Measurements from ENCODE around the gene WDFY4.

Gene WDFY4

DNA sequence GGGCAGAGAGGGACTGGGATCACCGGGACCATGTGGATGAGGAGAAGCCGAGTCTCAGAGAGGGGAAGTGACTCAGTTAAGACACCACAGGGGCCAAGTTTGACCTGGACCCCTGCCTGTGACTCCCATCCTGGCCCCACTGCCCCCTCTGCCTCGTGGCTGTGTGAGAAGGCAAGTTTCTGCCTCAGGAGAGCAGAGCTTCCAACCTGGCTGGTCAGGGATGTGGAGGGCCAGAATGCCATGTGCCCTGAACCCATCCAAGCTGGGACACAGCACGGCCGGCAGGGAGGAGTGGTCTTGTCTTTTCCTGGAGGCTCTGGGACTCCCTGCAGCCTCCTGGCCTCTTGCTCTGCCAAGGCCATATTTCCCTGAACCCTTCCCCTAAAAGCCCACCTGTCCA is 19.5 kb downstream of the WDFY4 start:
- DNase-seq (ENCODE audit: insufficient read length, low spot score) (no peak), FAIRE-seq (no peak)

DNA sequence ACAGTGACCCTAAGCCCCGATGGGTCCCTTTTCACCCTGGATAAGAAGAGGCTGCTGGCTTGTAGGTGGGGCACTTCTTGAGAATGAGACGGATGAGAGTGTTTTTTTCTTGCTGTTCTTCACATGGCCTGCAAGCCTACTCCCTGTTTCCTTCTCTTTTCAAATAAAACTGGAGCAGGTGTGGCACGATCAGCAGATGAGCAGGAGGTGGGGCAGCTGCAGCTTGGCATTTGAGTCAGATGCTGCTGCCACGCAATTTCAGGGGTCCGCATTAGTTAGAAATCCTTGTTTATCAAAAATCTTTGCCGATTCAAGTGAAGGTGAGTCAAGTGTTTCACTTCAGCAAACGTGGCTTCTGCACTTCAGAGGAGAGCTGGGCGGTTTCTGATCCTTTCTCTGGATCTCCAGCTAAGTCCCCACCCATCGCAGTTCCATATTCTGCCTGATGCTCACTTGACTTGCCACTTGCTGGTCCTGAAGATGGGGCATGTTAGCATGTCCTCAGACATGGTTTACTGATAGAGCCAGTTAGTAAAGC is 20.8 kb downstream of the WDFY4 start:
- FAIRE-seq (no peak), DNase-seq (ENCODE audit: insufficient read length, low spot score) (no peak)

DNA sequence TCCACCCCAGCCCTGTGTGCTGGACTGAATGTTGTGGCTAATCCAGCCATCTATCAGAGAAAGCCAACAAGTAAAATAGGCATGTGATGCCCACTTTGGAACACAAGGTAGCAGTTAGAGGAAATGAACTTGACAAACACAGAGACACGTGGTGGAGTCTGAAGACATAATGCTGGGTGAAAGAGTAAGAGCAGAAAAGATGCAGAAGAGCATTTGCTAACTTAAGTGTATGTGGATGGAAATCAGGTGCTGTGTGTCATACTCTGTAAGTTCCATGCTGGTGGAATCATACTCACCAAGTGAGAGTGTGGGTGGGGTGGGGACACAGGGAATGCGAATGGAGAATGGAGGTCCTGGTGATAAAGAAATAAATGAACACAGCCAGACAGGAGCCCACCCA is 22.8 kb downstream of the WDFY4 start:
- FAIRE-seq (no peak), DNase-seq (ENCODE audit: insufficient read length, low spot score) (no peak)

DNA sequence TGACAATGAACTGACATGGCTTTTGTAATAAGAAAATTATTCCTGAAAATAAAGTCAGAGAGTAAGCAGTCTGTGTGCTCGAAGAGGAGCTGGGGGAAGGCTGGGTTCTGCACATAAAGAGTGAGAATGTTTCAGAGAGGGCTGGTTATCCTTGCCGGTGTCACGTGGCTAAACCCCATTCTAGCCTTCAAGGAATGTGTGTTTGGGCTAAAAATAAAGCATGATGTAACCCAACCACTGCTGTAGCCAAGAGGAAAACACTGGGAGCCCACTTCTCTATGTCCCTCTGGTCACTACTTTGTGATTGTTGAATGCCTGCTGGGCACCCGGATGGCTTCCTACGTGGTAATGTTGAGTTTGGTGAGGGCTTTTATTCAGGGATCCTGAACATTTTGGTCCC is 23.5 kb downstream of the WDFY4 start:
- FAIRE-seq = no peak
- no peak for DNase-seq (ENCODE audit: insufficient read length, low spot score)

DNA sequence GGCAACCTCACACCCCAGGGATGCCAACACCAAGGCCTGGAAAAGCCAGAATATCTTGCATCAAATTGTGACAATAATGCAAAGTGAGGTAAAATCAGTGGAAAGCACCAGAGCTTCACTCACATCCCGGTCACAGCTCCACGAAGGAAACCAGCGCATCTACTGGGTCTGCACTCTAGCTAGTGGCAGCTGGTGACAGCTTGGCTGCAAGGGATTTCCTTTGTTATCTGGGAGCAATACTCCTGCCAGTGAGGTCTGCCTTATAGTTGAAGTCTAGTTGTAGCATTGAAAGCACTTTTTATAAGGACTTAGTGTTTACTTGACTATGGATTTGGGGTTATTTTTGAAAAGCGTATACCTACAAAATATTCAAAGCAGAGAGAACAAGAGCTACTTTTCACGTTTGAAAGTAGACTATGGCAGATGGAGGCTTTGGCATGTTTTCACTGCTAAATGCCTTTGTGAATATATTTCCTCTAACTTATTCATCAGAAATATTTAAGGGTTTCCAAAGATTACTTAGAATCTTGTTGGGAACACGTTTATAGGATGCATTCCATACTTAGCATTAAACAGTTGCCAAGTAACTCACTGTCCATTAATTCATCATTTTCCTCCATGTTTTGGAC is 26.1 kb downstream of the WDFY4 start:
- no peak for DNase-seq (ENCODE audit: insufficient read length, low spot score)
- no peak for FAIRE-seq

DNA sequence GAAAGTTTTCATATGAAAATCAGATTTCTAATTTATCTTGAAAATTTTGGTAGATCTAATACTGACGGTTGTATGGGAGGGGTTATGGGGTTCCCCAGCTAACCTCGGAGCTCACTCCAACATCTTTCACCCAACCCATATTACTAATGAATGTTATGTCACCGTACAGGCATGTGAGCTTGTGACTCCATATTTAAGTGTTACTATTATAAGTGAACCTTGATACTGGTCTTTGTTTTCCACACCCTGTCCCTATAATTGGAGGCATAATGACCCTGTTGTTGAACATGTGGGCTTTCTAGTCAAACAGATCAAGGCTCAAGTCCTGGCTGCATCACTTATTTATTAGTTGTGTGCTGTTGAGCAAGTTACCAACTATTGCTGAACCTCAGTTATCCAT is 27.2 kb downstream of the WDFY4 start:
- DNase-seq (ENCODE audit: insufficient read length, low spot score) (no peak), FAIRE-seq (no peak)

DNA sequence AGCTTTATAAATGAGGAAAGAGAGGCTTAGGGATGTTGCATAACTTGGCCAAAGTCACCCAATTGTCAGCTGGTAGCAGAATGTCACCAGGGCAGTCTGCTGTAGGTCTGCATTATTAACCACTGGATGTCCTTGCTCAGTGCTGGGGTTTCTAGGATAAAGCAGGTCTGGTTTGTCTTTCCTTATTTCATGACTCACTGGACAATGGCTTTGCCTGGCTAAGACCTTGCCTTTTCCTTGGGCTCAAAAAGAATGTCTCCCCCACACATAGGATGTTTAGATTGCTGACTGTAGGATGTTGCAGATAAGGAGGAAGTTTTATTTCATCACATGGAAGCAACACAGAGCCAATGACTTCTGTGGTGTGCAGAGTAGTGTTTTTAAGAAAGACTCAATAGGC is 29.4 kb downstream of the WDFY4 start:
- FAIRE-seq (no peak), DNase-seq (ENCODE audit: insufficient read length, low spot score) (no peak)

DNA sequence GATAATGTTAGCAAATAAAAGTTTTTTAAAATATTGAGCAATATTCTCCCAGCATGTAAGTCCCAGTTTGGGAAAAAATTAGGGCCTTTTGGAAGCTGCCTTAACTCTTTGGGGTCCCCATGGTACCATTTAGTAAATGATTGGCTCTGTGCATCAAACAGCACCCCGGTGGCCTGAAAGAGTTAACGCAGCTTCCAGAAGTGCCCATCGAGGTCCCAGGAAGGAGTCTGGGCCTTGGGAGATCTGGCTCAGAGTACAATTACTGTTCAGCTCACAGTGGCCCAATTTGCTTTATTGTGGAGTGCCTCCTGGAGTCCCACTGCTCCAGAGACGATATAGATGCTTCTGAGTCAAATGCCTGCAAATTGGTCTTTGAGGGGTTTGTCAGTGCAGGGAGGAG is 31.7 kb downstream of the WDFY4 start:
- DNase-seq (ENCODE audit: insufficient read length, low spot score) = no peak
- no peak for FAIRE-seq

DNA sequence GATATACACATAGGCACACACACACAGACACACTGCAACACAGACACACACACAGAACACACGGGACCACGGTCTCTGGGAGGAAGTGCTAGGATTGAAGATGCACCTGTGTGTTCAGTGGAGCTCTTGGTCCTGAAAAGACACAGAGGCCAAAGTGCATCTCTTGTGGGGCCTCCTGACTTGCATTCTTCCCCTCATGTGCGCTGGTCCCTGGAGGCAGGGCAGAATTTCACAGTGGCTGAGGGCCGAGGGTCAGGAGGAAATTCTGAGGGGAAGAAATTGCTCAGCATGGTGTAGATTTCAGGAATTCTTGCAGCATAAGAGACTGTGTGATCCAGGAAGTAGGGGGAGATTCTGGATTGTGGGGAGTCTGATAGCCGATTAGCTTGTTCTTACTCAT is 35.9 kb downstream of the WDFY4 start:
- FAIRE-seq = no peak
- no peak for DNase-seq (ENCODE audit: insufficient read length, low spot score)

DNA sequence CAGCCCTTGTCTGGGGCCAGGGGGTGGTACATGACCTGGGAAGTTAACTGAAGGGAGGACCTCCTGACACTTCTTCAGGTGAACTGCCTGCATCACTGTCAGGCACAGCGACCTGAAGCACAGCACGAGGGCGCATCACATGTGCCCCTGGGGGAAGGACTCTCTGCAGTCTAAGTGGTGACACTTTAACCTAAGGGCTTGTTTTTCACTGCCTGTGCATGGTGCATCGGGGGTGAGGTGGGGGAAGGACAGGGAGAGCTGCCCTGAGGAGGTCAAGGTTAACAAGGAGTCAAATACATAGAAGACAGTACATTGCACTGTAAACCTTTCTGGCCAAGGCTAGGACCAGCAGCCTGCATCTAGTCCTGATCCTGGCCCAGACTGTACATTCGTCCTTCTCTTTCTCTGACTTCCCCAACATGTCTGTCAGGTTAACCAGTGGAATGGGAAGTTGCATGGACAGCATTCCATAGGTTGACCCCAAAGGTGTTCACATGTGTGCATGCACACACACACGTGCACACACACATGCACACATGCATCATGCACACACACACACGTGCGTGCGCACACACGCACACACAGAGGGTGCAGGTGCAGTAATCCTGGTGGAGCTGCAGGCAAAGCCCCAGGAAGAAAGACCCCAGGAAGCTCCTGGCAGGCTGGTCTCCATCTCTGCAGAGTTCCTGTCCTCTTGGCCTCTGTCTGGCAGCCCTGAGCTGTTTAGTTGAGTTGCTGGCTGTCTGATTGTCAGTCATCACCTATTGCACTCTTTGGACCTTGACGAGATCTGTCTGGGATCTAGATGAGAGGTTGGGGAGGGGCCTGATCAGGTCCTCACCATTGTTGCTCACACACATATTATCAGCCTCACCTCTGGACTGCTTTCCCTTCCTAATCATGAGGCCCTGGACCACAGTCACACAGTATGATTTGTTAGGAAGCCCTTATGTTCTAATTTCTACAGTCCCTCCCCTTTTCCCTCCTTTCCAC is 37.8 kb downstream of the WDFY4 start:
- DNase-seq (ENCODE audit: insufficient read length, low spot score) (no peak), FAIRE-seq (no peak)

DNA sequence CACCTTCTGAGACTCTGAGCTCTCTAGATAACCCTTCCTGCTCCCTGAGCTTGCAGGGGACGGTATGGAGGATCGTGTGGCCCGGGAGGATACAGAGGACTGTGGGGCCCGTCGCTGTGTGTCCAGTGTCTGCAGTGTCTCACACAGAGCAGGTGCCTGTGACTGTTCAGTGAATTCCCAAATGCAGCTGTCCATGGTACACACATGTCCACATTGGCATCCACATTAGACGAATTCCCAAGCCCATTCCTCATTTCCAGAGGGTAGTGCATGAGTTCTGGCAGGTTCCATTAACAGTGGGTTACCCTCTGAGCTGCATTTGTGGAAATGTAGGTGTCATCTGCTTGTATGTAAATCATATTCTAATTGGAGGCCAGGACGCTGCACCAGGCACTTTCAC is 39.5 kb downstream of the WDFY4 start:
- DNase-seq (ENCODE audit: insufficient read length, low spot score) = no peak
- FAIRE-seq = no peak

DNA sequence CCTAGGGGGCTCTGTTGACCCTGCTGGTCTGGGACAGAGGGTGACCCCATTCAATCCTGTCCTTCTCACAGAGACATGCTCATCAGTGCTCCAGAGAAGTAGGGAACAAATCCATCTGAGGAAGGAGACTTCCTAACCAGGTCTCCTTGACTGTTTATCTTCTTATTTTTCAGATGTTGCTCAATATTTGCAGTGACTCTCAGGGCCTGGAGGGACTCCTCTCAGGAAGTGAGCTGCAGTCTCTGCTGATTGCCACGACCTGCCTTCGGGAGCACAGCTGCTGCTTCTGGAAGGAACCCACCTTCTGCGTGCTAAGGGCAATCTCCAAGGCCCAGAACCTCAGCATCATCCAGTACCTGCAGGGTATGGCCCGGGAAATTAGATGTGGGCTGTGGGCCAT is 41.0 kb downstream of the WDFY4 start:
- DNase-seq (ENCODE audit: insufficient read length, low spot score) (no peak), FAIRE-seq (no peak)

DNA sequence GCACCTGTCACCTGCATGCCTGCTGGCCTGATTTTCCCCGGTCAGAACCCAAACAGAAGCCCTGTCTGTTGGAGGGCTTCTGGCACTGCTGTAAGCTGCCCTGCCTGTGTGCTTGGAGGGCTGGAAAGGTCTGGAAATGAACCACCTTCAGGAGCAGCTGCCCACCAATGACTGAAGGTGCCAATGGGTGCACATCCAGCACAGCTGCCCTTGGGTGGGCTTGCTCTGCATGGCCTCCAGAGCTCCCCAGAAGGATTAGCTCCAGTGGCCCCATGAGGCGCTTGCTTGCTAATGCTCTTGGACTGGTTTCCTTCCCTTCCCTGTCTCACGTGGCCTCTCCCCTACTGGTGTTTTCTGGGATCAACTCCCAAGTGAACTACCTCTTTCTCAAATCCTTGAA is 43.2 kb downstream of the WDFY4 start:
- no peak for FAIRE-seq
- DNase-seq (ENCODE audit: insufficient read length, low spot score) = no peak

DNA sequence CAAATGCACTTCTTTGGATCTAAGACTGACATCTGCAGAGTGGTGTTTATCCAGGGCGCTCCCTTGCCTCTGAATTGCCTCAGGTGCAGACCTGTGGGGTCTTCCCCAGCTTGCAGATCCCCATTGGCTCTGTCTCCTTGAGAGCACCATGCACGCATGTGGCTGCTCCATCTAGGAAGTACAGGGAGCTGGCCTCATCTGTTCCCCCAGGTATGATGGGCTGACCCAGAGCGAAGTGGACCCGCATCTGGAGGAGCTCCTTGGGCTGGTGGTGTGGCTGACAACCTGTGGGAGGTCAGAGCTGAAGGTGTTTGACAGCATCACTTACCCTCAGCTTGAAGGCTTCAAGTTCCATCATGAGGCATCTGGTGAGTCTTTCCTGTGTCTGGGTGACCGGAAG is 44.5 kb downstream of the WDFY4 start:
- DNase-seq (ENCODE audit: insufficient read length, low spot score) (no peak), FAIRE-seq (no peak)

DNA sequence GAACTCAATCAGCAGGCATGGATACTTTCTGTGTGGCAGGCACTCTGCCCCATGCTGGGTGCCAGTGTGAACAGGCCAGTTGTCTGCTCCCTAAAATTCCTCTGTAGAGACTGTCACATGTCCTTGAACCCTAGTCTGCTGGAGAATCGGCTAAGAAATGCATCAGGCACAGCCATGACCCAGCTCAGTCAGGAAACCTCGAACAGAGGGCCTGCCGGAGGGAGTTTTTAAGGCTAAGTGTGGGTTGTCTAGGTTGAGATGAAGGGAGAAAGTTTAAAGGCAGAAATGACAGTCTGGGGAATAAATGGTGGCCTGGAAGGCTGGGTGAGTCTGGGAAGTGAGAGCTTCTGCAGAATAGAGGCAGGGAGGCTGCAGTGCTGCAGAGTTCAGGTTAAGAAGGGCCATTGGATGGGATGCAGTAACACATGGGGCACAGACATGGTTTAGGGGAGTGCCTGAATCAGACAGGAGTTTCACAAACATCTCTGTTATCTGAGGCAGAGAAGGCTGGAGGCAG is 45.3 kb downstream of the WDFY4 start:
- no peak for DNase-seq (ENCODE audit: insufficient read length, low spot score)
- no peak for FAIRE-seq

DNA sequence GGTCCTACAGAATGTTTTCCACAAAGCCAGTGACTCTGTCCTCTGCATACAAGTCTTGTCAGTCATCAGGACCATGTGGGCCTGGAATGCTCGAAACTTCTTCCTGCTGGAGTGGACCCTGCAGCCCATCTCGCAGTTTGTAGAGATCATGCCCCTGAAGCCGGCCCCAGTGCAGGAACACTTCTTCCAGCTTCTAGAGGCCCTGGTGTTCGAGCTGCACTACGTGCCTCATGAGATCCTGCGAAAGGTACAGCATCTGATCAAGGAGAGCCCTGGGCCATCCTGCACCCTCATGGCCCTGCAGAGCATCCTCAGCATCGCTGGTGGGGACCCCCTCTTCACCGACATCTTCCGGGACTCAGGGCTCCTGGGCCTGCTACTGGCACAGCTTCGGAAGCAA is 46.5 kb downstream of the WDFY4 start:
- no peak for FAIRE-seq

DNA sequence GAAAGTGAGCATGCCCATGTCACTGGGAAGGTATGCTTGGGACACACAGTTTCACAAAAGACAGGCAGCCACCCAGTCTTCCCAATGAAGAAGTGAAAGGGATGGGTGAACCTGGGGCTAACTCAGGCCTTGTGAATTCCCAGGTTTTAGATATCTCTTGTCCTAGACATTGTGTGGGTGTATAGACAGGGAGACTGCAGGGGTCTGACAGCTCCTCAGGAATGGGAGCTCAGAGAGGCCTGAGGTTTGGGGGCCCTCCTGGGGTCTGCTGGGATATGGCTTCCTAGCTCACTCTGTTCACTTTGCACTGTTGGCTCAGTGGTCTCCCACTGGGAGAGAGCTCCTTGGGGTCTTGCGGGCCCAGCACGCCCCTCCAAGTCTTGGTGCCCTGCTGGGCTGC is 47.0 kb downstream of the WDFY4 start:
- no peak for FAIRE-seq
- no peak for DNase-seq (ENCODE audit: insufficient read length, low spot score)

More for the DNA sequence above, 46.5 kb downstream of the WDFY4 start:
- DNase-seq (ENCODE audit: insufficient read length, low spot score) = no peak

DNA sequence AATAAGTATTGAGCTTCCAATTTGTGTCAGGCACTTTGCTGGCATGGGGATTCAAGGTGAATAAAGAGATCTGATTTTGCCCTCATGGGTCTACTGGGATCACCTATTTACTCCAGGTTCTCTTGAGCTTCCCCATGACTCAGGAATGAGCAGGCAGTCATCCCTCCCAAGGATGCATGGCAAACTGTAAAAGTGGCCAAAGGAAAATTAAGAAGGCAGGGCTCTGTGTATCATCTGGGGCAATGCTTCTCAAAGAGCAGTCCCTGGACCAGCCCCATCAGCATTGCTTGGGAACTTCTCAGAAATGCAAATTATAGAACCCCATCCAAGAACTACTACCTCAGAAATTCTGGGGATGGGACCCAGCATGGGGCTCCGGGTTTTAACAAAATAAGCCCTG is 48.7 kb downstream of the WDFY4 start:
- no peak for FAIRE-seq
- no peak for DNase-seq (ENCODE audit: insufficient read length, low spot score)

DNA sequence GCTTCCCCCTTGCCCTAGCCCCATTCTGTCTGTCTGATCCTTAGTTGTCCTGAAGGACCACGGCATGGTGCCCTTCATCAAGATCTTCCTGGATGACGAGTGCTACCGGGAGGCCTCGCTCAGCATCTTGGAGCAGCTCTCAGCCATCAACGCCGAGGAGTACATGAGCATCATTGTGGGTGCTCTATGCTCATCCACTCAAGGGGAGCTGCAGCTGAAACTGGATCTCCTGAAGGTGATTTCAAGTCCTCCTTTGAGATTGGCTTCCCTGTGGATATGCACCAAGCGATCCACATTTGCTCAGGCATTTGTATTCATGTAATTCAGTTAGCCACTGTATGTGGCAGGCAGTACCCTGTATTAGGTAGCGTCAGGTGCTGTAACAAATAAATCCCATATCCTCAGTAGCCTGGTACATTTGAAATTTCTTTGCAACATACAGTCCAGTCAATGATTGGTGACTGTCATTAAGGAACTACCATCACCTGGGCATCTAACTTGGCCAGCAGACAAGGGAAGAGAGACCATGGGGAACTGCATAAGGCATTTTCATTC is 51.2 kb downstream of the WDFY4 start:
- no peak for FAIRE-seq
- DNase-seq (ENCODE audit: insufficient read length, low spot score) = no peak

DNA sequence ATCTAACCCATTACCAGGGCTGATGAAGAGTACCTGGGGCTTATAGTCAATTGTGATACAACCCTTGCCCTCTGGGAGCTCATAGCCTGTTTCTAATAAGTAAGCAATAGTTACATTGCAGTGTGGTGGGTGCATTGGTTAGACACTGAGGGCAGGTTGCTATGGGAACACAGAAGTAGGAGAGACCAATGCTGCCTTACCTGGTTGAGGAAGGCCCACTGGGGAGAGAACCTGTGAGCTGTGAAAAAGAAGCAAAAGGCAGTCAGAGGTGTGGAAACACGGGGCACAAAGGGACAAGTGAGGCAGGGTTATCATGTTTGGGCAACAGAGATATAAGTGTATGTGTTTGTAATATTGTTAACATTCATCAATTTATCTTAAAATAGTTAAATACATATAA is 51.9 kb downstream of the WDFY4 start:
- no peak for FAIRE-seq
- no peak for DNase-seq (ENCODE audit: insufficient read length, low spot score)

DNA sequence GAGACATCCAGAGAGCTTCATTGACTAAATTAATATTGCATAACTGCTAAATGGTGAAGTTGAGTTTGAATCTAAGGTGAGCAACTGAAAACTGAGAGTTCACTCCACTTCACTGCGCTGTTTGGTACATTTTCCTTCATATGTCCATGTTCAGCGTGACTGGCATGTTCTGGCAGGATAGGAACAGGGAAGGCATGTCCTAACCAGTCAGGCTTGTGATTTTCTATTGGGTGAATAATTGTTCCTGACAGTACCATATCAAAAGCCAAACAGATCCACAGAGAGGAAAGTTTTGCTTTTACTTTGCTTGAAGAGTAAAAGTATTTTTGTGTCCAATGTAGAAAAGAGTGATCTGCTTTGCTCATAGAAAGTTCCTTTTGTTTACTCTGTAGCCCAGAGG is 53.2 kb downstream of the WDFY4 start:
- FAIRE-seq = no peak

More for the DNA sequence above, 53.2 kb downstream of the WDFY4 start:
- no peak for DNase-seq (ENCODE audit: insufficient read length, low spot score)
